Testis (tissue), 2 donors: ENCODE measurements around the gene REL.

ENCODE experiments used
- POLR2A ChIP-seq: fragments of 450-650 bp; IDR thresholded peaks from one replicate; pipeline ENCODE4 v1.6.1; 2017; ENCODE audit warnings: antibody characterized with exemption, mild to moderate bottlenecking, moderate library complexity
- TF ChIP-seq, protein P1 (sequence below), 3 experiments: fragments of 450-650 bp in 2 of 3; fragments of 200-600 bp in 1 of 3; sonication (generic) in 1 of 3; IDR thresholded peaks; one replicate each; pipeline ENCODE4 v1.5.1; 2016 to 2019; ENCODE audit warnings: antibody characterized with exemption in 3 of 3, mild to moderate bottlenecking in 2 of 3, moderate library complexity in 1 of 3

DNA sequence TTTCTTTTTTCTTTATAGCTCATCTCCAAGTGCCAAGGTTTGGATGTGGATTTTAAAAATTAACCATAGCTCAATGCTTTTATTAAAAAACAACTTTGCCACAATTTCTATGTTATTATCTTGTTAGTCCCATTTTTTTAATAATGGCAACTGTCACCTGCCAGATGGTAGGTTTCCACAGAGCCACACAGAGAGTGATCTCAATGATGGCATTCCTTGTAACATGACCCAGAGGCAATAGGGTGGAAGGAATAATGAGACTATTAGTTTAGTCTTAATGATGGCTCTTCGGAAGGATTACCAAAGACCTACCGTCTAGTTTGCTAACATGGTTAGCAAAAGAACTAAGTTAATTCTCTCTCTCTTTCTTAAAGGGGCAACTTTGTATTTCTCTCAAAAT, 64.0 kb downstream of the REL start:
- TF ChIP-seq, protein P1, sequence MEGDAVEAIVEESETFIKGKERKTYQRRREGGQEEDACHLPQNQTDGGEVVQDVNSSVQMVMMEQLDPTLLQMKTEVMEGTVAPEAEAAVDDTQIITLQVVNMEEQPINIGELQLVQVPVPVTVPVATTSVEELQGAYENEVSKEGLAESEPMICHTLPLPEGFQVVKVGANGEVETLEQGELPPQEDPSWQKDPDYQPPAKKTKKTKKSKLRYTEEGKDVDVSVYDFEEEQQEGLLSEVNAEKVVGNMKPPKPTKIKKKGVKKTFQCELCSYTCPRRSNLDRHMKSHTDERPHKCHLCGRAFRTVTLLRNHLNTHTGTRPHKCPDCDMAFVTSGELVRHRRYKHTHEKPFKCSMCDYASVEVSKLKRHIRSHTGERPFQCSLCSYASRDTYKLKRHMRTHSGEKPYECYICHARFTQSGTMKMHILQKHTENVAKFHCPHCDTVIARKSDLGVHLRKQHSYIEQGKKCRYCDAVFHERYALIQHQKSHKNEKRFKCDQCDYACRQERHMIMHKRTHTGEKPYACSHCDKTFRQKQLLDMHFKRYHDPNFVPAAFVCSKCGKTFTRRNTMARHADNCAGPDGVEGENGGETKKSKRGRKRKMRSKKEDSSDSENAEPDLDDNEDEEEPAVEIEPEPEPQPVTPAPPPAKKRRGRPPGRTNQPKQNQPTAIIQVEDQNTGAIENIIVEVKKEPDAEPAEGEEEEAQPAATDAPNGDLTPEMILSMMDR (IDR thresholded peaks at IDR 0.05) = no peak
- no peak for TF ChIP-seq POLR2A
